Daoy (cell line): ENCODE results near the gene RFC1. TPM values are rescaled to one million over a fixed set of nuclear protein-coding genes. Genes with fewer than 3 reads are reported as not detected.

Experiments
- total RNA-seq: library from RNA; depleted of rRNA; stranded (reverse); fragments of >200 nt; shearing (Covaris generic); gene quantifications from 2 replicates; pipeline ENCODE4 v1.2.3, GENCODE V29; 2014; rRNA removed

Gene RFC1
- total RNA-seq, 1 experiment from 2014 or later: 43.7 TPM

Other genes with a start within 250 kb of the RFC1 start
- 12.5 and 14.2 TPM in 2 replicates for gene WDR19, start 183.8 kb downstream of the RFC1 start, total RNA-seq
- gene KLB, start 40.6 kb upstream of the RFC1 start, total RNA-seq: not detected in 2 replicates
- 3,288 and 3,912 TPM in 2 replicates for gene RPL9, start 92.6 kb upstream of the RFC1 start, total RNA-seq
- gene LIAS, start 92.7 kb upstream of the RFC1 start, total RNA-seq: 18.1 and 22.7 TPM in 2 replicates
- gene UGDH, start 161.1 kb upstream of the RFC1 start, total RNA-seq: 54.9 and 90.9 TPM in 2 replicates